Neural progenitor cell (in vitro differentiated cells): ENCODE data around the gene MUC21. TPM values are rescaled to one million over a fixed set of nuclear protein-coding genes. Genes with fewer than 3 reads are reported as not detected.

Experiments used
- DNase-seq: peaks from one replicate; pipeline ENCODE4 v3.0.0-alpha.2; 2016; ENCODE audit warnings: low spot score
- H2AFZ ChIP-seq: fragments of 200-600 bp; sonication (generic); replicated peaks from 2 replicates; pipeline ENCODE4 v1.6.1; 2016; ENCODE audit warnings: antibody characterized with exemption
- H3F3A ChIP-seq: fragments of 200-600 bp; sonication (generic); 2 replicates; pipeline ENCODE4 v1.6.1; 2016; ENCODE audit warnings: antibody characterized with exemption, low read depth
- H3K27ac ChIP-seq: fragments of 200-600 bp; sonication (generic); 2 replicates; pipeline ENCODE4 v1.5.1; 2016; ENCODE audit warnings: mild to moderate bottlenecking
- H3K27me3 ChIP-seq: fragments of 200-600 bp; sonication (generic); 2 replicates; pipeline ENCODE4 v1.6.1; 2016; ENCODE audit warnings: mild to moderate bottlenecking, moderate library complexity
- H3K36me3 ChIP-seq: fragments of 200-600 bp; sonication (generic); 2 replicates; pipeline ENCODE4 v1.5.1; 2016
- H3K4me1 ChIP-seq: fragments of 200-600 bp; sonication (generic); 2 replicates; pipeline ENCODE4 v1.6.1; 2016; ENCODE audit warnings: mixed run types
- H3K4me2 ChIP-seq: fragments of 200-600 bp; sonication (generic); 2 replicates; pipeline ENCODE4 v1.6.1; 2016
- H3K4me3 ChIP-seq: fragments of 200-600 bp; sonication (generic); 2 replicates; pipeline ENCODE4 v1.5.1; 2016
- H3K79me2 ChIP-seq: fragments of 200-600 bp; sonication (generic); 2 replicates; pipeline ENCODE4 v1.6.1; 2016; ENCODE audit warnings: low read depth
- H3K9ac ChIP-seq: fragments of 200-600 bp; sonication (generic); 2 replicates; pipeline ENCODE4 v1.6.1; 2016
- H3K9me3 ChIP-seq: fragments of 200-600 bp; sonication (generic); 2 replicates; pipeline ENCODE4 v1.5.1; 2016; ENCODE audit warnings: low read depth
- H4K20me1 ChIP-seq: fragments of 200-600 bp; sonication (generic); 2 replicates; pipeline ENCODE4 v1.6.1; 2016; ENCODE audit warnings: low read depth
- H3K27ac Mint-ChIP-seq: 3 replicates; pipeline ENCODE4 v1.8.0; 2021; ENCODE audit warnings: mixed read lengths
- H3K27me3 Mint-ChIP-seq: 2 replicates; pipeline ENCODE4 v1.8.0; 2022; ENCODE audit warnings: low read depth, mild to moderate bottlenecking, inconsistent platforms, moderate library complexity, mixed read lengths; ENCODE audit not compliant: insufficient read depth
- H3K36me3 Mint-ChIP-seq: 3 replicates; pipeline ENCODE4 v1.8.0; 2021; ENCODE audit warnings: mixed read lengths
- H3K4me1 Mint-ChIP-seq: 3 replicates; pipeline ENCODE4 v1.8.0; 2021; ENCODE audit warnings: mixed read lengths
- H3K4me3 Mint-ChIP-seq: 3 replicates; pipeline ENCODE4 v1.8.0; 2021; ENCODE audit warnings: mild to moderate bottlenecking, moderate library complexity, mixed read lengths
- H3K9me3 Mint-ChIP-seq: 3 replicates; pipeline ENCODE4 v1.8.0; 2020; ENCODE audit warnings: mixed read lengths
- CTCF ChIP-seq: fragments of 200-600 bp; sonication (generic); IDR thresholded peaks from 2 replicates; pipeline ENCODE4 v1.5.1; 2017; ENCODE audit warnings: antibody characterized with exemption, mild to moderate bottlenecking
- EZH2 ChIP-seq: fragments of 200-600 bp; sonication (generic); IDR thresholded peaks from 2 replicates; pipeline ENCODE4 v1.6.1; 2017; ENCODE audit warnings: antibody characterized with exemption, mild to moderate bottlenecking, moderate library complexity
- EZH2phosphoT487 ChIP-seq: fragments of 200-600 bp; sonication (generic); IDR thresholded peaks from 2 replicates; pipeline ENCODE4 v1.6.1; 2017; ENCODE audit warnings: antibody characterized with exemption
- total RNA-seq: library from RNA; depleted of rRNA; stranded (reverse); fragments of >200 nt; gene quantifications from 2 replicates; pipeline ENCODE4 v1.2.3, GENCODE V29; 2015; ENCODE audit warnings: low replicate concordance

The MUC21 gene
- total RNA-seq, 1 donor from 2014 or later, result not detected

DNA sequence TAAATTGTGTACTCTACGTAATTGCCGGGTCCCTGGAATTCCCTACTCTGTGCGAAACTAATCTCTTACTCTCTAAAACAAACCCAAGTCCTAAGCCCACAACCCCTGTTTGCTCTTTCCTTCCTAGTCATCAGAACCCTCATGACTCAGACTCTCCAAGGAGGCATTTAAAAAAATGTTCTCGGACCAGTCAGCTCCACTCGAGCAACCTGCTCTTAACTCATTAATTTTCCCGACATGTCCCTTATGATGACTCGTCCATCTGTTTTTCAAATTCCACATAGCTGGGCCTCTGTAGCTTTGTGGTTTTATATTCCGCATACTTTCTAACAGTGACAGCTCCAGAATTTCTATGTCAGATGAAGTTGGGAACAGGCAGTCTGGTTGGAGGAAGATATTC lies 24.2 kb downstream of the MUC21 start:
- H3K27me3 Mint-ChIP-seq, result no peaks in the 10 kb centered on the region
- Histone ChIP-seq H3F3A (no peaks in the 10 kb centered on the region), H3K27ac (no peak overlapping the region), H3K9ac (no peak overlapping the region), H3K4me1 (no peaks in the 10 kb centered on the region), H3K36me3 (no peaks in the 10 kb centered on the region), H3K79me2 (no peaks in the 10 kb centered on the region), H3K4me2 (no peak overlapping the region), H2AFZ (no peak overlapping the region), H3K27me3 (no peaks in the 10 kb centered on the region), H3K9me3 (no peaks in the 10 kb centered on the region), H3K4me3 (no peak overlapping the region), H4K20me1 (no peaks in the 10 kb centered on the region)
- no peak overlapping the region for H3K4me3 Mint-ChIP-seq
- H3K4me1 Mint-ChIP-seq, result no peaks in the 10 kb centered on the region
- no peak overlapping the region for H3K27ac Mint-ChIP-seq
- no peaks in the 10 kb centered on the region for H3K36me3 Mint-ChIP-seq
- peaks cover 3% of the 10 kb centered on the region for H3K9me3 Mint-ChIP-seq
- no peak for TF ChIP-seq EZH2phosphoT487
- TF ChIP-seq CTCF, result no peak
- TF ChIP-seq EZH2, result no peak
- DNase-seq, result no peak

GRCh38 chr6:31008165-31008564 lies 24.6 kb downstream of the MUC21 start:
- H3K36me3 Mint-ChIP-seq, result no peaks in the 10 kb centered on the region
- no peaks in the 10 kb centered on the region for H4K20me1 ChIP-seq
- H3K4me2 ChIP-seq, result no peak overlapping the region
- peaks cover 4% of the 10 kb centered on the region for H3K9me3 Mint-ChIP-seq
- H3K36me3 ChIP-seq, result no peaks in the 10 kb centered on the region
- no peaks in the 10 kb centered on the region for H3F3A ChIP-seq
- no peak overlapping the region for H3K9ac ChIP-seq
- no peaks in the 10 kb centered on the region for H3K27me3 ChIP-seq
- no peak overlapping the region for H3K4me3 ChIP-seq
- no peaks in the 10 kb centered on the region for H3K79me2 ChIP-seq
- TF ChIP-seq CTCF, result peak; percentile 13
- TF ChIP-seq EZH2, result no peak
- no peaks in the 10 kb centered on the region for H3K4me1 Mint-ChIP-seq
- no peak overlapping the region for H3K4me3 Mint-ChIP-seq
- H3K27ac ChIP-seq, result no peak overlapping the region
- DNase-seq, result no peak
- no peaks in the 10 kb centered on the region for H3K9me3 ChIP-seq
- H2AFZ ChIP-seq, result no peak overlapping the region
- H3K27ac Mint-ChIP-seq, result no peak overlapping the region
- H3K4me1 ChIP-seq, result no peaks in the 10 kb centered on the region
- peaks cover 1% of the 10 kb centered on the region for H3K27me3 Mint-ChIP-seq

GRCh38 chr6:31009731-31010130 lies 26.2 kb downstream of the MUC21 start:
- peaks cover 5% of the 10 kb centered on the region for H3K27me3 Mint-ChIP-seq
- no peak overlapping the region for H3K4me3 Mint-ChIP-seq
- H3K4me1 Mint-ChIP-seq, result no peaks in the 10 kb centered on the region
- no peaks in the 10 kb centered on the region for H3K36me3 Mint-ChIP-seq
- Histone ChIP-seq H3K9me3 (no peaks in the 10 kb centered on the region), H3F3A (no peaks in the 10 kb centered on the region), H4K20me1 (no peaks in the 10 kb centered on the region), H3K27me3 (no peaks in the 10 kb centered on the region), H3K9ac (no peak overlapping the region), H3K4me3 (no peak overlapping the region), H3K27ac (no peak overlapping the region), H3K4me2 (no peak overlapping the region), H3K79me2 (no peaks in the 10 kb centered on the region), H3K36me3 (no peaks in the 10 kb centered on the region), H3K4me1 (no peaks in the 10 kb centered on the region), H2AFZ (no peak overlapping the region)
- no peak for DNase-seq
- TF ChIP-seq CTCF, result no peak
- no peak for TF ChIP-seq EZH2phosphoT487
- no peak for TF ChIP-seq EZH2
- H3K9me3 Mint-ChIP-seq, result peaks cover 7% of the 10 kb centered on the region
- H3K27ac Mint-ChIP-seq, result no peak overlapping the region
